ENCODE measurements around the gene ALS2CL. TPM values are rescaled to one million over a fixed set of nuclear protein-coding genes. Genes with fewer than 3 reads are reported as not detected.

The ALS2CL gene
- total RNA-seq, 5 donors from 2014 or later (not counting 1 experiment from before 2014, with no cell fraction given), result 25.0 to 47.4 (median 30.6) TPM

- H3K9me3 Mint-ChIP-seq, result no peaks in the 10 kb centered on the region
- ChIA-PET CTCF (no interaction called here), POLR2A (no interaction called here)
- 63% methylated on average over 4 of the region's 6 CpGs for WGBS (ENCODE audit: insufficient coverage)
- Histone ChIP-seq H3K4me1 (ENCODE audit: control insufficient read depth in 1 of 2, extremely low read depth in 1 of 2, insufficient read depth in 2 of 2, low read length in 2 of 2) (no peaks in the 10 kb centered on the region), H3K4me3 (ENCODE audit: control insufficient read depth in 1 of 2, extremely low read depth in 1 of 2, low read length in 1 of 2) (no peak overlapping the region), H3K9me3 (no peaks in the 10 kb centered on the region), H3K27me3 (replicated peaks in 1 of 2; ENCODE audit: control insufficient read depth in 2 of 2, extremely low read depth in 1 of 2, insufficient read depth in 2 of 2, low read length in 1 of 2) (peaks cover 0 to 21% of the 10 kb centered on the region in 2 experiments), H3K36me3 (ENCODE audit: control insufficient read depth in 2 of 2, extremely low read depth in 1 of 2, insufficient read depth in 1 of 2, low read length in 1 of 2) (no peaks in the 10 kb centered on the region), H3K27ac (ENCODE audit: low read length) (no peak overlapping the region)
- no peaks in the 10 kb centered on the region for H3K36me3 Mint-ChIP-seq
- ATAC-seq (replicated peaks in 1 of 4), result no peak
- no peak for DNase-seq
- peaks cover 0 to 7% (median 0%) of the 10 kb centered on the region in 3 donors for H3K4me1 Mint-ChIP-seq
- peaks cover 1 to 7% of the 10 kb centered on the region in 2 donors for H3K27me3 Mint-ChIP-seq
- H3K4me3 Mint-ChIP-seq, result no peak overlapping the region
- no peak overlapping the region for H3K27ac Mint-ChIP-seq
Measured at GRCh38 chr3:46660003-46660402, 33.5 kb downstream of the ALS2CL start.

GRCh38 chr3:46659285-46659684 lies 34.2 kb downstream of the ALS2CL start:
- ChIA-PET CTCF (no interaction called here), POLR2A (no interaction called here)
- Histone ChIP-seq H3K27me3 (replicated peaks in 1 of 2; ENCODE audit: control insufficient read depth in 2 of 2, extremely low read depth in 1 of 2, insufficient read depth in 2 of 2, low read length in 1 of 2) (peaks cover 0 to 21% of the 10 kb centered on the region in 2 experiments), H3K4me1 (ENCODE audit: control insufficient read depth in 1 of 2, extremely low read depth in 1 of 2, insufficient read depth in 2 of 2, low read length in 2 of 2) (no peaks in the 10 kb centered on the region), H3K9me3 (no peaks in the 10 kb centered on the region), H3K36me3 (ENCODE audit: control insufficient read depth in 2 of 2, extremely low read depth in 1 of 2, insufficient read depth in 1 of 2, low read length in 1 of 2) (no peaks in the 10 kb centered on the region), H3K4me3 (ENCODE audit: control insufficient read depth in 1 of 2, extremely low read depth in 1 of 2, low read length in 1 of 2) (no peak overlapping the region), H3K27ac (ENCODE audit: low read length) (no peak overlapping the region)
- ATAC-seq (replicated peaks in 1 of 4), result no peak
- Mint-ChIP-seq H3K36me3 (no peaks in the 10 kb centered on the region), H3K27me3 (peaks cover 1 to 8% of the 10 kb centered on the region in 2 donors), H3K4me1 (peaks cover 0 to 7% (median 0%) of the 10 kb centered on the region in 3 donors), H3K27ac (no peak overlapping the region), H3K4me3 (no peak overlapping the region), H3K9me3 (no peaks in the 10 kb centered on the region)
- DNase-seq, result no peak
- WGBS (ENCODE audit: insufficient coverage), result 93% methylated on average over 8 of the region's 8 CpGs

GRCh38 chr3:46656778-46657556 lies 36.5 kb downstream of the ALS2CL start:
- no peak overlapping the region for H3K27ac Mint-ChIP-seq
- Histone ChIP-seq H3K4me3 (ENCODE audit: control insufficient read depth in 1 of 2, extremely low read depth in 1 of 2, low read length in 1 of 2) (no peak overlapping the region), H3K4me1 (ENCODE audit: control insufficient read depth in 1 of 2, extremely low read depth in 1 of 2, insufficient read depth in 2 of 2, low read length in 2 of 2) (no peaks in the 10 kb centered on the region), H3K36me3 (ENCODE audit: control insufficient read depth in 2 of 2, extremely low read depth in 1 of 2, insufficient read depth in 1 of 2, low read length in 1 of 2) (no peaks in the 10 kb centered on the region), H3K27me3 (replicated peaks in 1 of 2; ENCODE audit: control insufficient read depth in 2 of 2, extremely low read depth in 1 of 2, insufficient read depth in 2 of 2, low read length in 1 of 2) (peaks cover 0 to 12% of the 10 kb centered on the region in 2 experiments), H3K9me3 (no peaks in the 10 kb centered on the region), H3K27ac (ENCODE audit: low read length) (no peak overlapping the region)
- POLR2A ChIA-PET, result interaction anchor here in 1 of 2 donors (0.6 kb wide), 1 partner anchor 28 kb away, joined by 3 read pairs; no protein-coding TSS in a partner anchor
- CTCF ChIA-PET, result no interaction called here
- DNase-seq (no peak), ATAC-seq (replicated peaks in 1 of 4) (no peak)
- no peaks in the 10 kb centered on the region for H3K4me1 Mint-ChIP-seq
- peaks cover 9 to 14% of the 10 kb centered on the region in 2 donors for H3K27me3 Mint-ChIP-seq
- WGBS (ENCODE audit: insufficient coverage), result 97% methylated on average over 5 of the region's 9 CpGs
- H3K9me3 Mint-ChIP-seq, result peaks cover 4 to 6% (median 4%) of the 10 kb centered on the region in 3 donors
- H3K4me3 Mint-ChIP-seq, result no peak overlapping the region
- no peaks in the 10 kb centered on the region for H3K36me3 Mint-ChIP-seq

GRCh38 chr3:46655271-46655670 lies 38.2 kb downstream of the ALS2CL start:
- no peaks in the 10 kb centered on the region for H3K36me3 Mint-ChIP-seq
- H3K27me3 Mint-ChIP-seq, result peaks cover 12 to 19% of the 10 kb centered on the region in 2 donors
- ATAC-seq (replicated peaks in 1 of 4), result no peak
- no CpG with 5 or more reads among the region's 6 CpGs for WGBS (ENCODE audit: insufficient coverage)
- no peaks in the 10 kb centered on the region for H3K4me1 ChIP-seq (ENCODE audit: control insufficient read depth in 1 of 2, extremely low read depth in 1 of 2, insufficient read depth in 2 of 2, low read length in 2 of 2)
- peaks cover 0 to 3% of the 10 kb centered on the region in 2 experiments for H3K27me3 ChIP-seq (replicated peaks in 1 of 2; ENCODE audit: control insufficient read depth in 2 of 2, extremely low read depth in 1 of 2, insufficient read depth in 2 of 2, low read length in 1 of 2)
- no peaks in the 10 kb centered on the region for H3K4me1 Mint-ChIP-seq
- CTCF ChIA-PET, result no interaction called here
- no peak overlapping the region for H3K4me3 Mint-ChIP-seq
- H3K9me3 ChIP-seq, result no peaks in the 10 kb centered on the region
- H3K27ac ChIP-seq (ENCODE audit: low read length), result no peak overlapping the region
- no peak overlapping the region for H3K4me3 ChIP-seq (ENCODE audit: control insufficient read depth in 1 of 2, extremely low read depth in 1 of 2, low read length in 1 of 2)
- no peaks in the 10 kb centered on the region for H3K36me3 ChIP-seq (ENCODE audit: control insufficient read depth in 2 of 2, extremely low read depth in 1 of 2, insufficient read depth in 1 of 2, low read length in 1 of 2)
- POLR2A ChIA-PET, result no interaction called here
- H3K9me3 Mint-ChIP-seq, result peaks cover 4 to 12% (median 10%) of the 10 kb centered on the region in 3 donors
- no peak overlapping the region for H3K27ac Mint-ChIP-seq
- no peak for DNase-seq

GRCh38 chr3:46651084-46651483 lies 42.4 kb downstream of the ALS2CL start:
- ChIA-PET POLR2A (no interaction called here), CTCF (no interaction called here)
- Histone ChIP-seq H3K27ac (ENCODE audit: low read length) (no peak overlapping the region), H3K27me3 (replicated peaks in 1 of 2; ENCODE audit: control insufficient read depth in 2 of 2, extremely low read depth in 1 of 2, insufficient read depth in 2 of 2, low read length in 1 of 2) (peaks cover 0 to 5% of the 10 kb centered on the region in 2 experiments), H3K36me3 (ENCODE audit: control insufficient read depth in 2 of 2, extremely low read depth in 1 of 2, insufficient read depth in 1 of 2, low read length in 1 of 2) (no peaks in the 10 kb centered on the region), H3K4me3 (ENCODE audit: control insufficient read depth in 1 of 2, extremely low read depth in 1 of 2, low read length in 1 of 2) (no peak overlapping the region), H3K4me1 (ENCODE audit: control insufficient read depth in 1 of 2, extremely low read depth in 1 of 2, insufficient read depth in 2 of 2, low read length in 2 of 2) (no peaks in the 10 kb centered on the region), H3K9me3 (no peaks in the 10 kb centered on the region)
- peaks cover 21 to 29% of the 10 kb centered on the region in 2 donors for H3K27me3 Mint-ChIP-seq
- no peaks in the 10 kb centered on the region for H3K36me3 Mint-ChIP-seq
- no peaks in the 10 kb centered on the region for H3K4me1 Mint-ChIP-seq
- no peak for ATAC-seq (replicated peaks in 1 of 4)
- no peak overlapping the region for H3K27ac Mint-ChIP-seq
- no peak for DNase-seq
- no CpG with 5 or more reads among the region's 1 CpG for WGBS (ENCODE audit: insufficient coverage)
- peaks cover 4 to 12% (median 10%) of the 10 kb centered on the region in 3 donors for H3K9me3 Mint-ChIP-seq
- H3K4me3 Mint-ChIP-seq, result no peak overlapping the region

GRCh38 chr3:46649436-46649835 lies 44.0 kb downstream of the ALS2CL start:
- Mint-ChIP-seq H3K9me3 (peaks cover 4 to 12% (median 10%) of the 10 kb centered on the region in 3 donors), H3K4me1 (no peaks in the 10 kb centered on the region), H3K4me3 (no peak overlapping the region), H3K27me3 (peaks cover 21 to 34% of the 10 kb centered on the region in 2 donors), H3K36me3 (no peaks in the 10 kb centered on the region), H3K27ac (no peak overlapping the region)
- Histone ChIP-seq H3K36me3 (ENCODE audit: control insufficient read depth in 2 of 2, extremely low read depth in 1 of 2, insufficient read depth in 1 of 2, low read length in 1 of 2) (no peaks in the 10 kb centered on the region), H3K27ac (ENCODE audit: low read length) (no peak overlapping the region), H3K9me3 (no peaks in the 10 kb centered on the region), H3K4me1 (ENCODE audit: control insufficient read depth in 1 of 2, extremely low read depth in 1 of 2, insufficient read depth in 2 of 2, low read length in 2 of 2) (no peaks in the 10 kb centered on the region), H3K27me3 (replicated peaks in 1 of 2; ENCODE audit: control insufficient read depth in 2 of 2, extremely low read depth in 1 of 2, insufficient read depth in 2 of 2, low read length in 1 of 2) (peaks cover 0 to 8% of the 10 kb centered on the region in 2 experiments), H3K4me3 (ENCODE audit: control insufficient read depth in 1 of 2, extremely low read depth in 1 of 2, low read length in 1 of 2) (no peak overlapping the region)
- ChIA-PET CTCF (no interaction called here), POLR2A (no interaction called here)
- WGBS (ENCODE audit: insufficient coverage), result no CpG with 5 or more reads among the region's 3 CpGs
- DNase-seq (no peak), ATAC-seq (replicated peaks in 1 of 4) (no peak)
